Heart left ventricle (tissue), 16 donors: ENCODE data around the gene CD4. TPM values are rescaled to one million over a fixed set of nuclear protein-coding genes. Genes with fewer than 3 reads are reported as not detected.

Experiments used
- ATAC-seq, 4 donors: fragments of 200-7000 bp; cut with Tn5 transposase; one replicate each; pipeline ENCODE4 v1.9.1; 2020 to 2022; ENCODE audit warnings: moderate library complexity in 4 of 4, mild to moderate bottlenecking in 3 of 4, moderate number of reproducible peaks in 1 of 4
- DNase-seq, 5 donors: peaks; one replicate each; pipeline ENCODE4 v3.0.0-alpha.2; 2020
- H3K27ac ChIP-seq, 12 donors: fragments of 200-600 bp; sonication (generic) in 4 of 12; one replicate each; pipeline versions ENCODE4 v1.5.0 to v1.8.0; 2016 to 2022; ENCODE audit warnings: mild to moderate bottlenecking in 2 of 12
- H3K27me3 ChIP-seq, 9 donors: fragments of 200-600 bp; sonication (generic) in 2 of 9; one replicate each; pipeline versions ENCODE4 v1.5.1 to v1.8.0; 2016 to 2022; ENCODE audit warnings: mild to moderate bottlenecking in 3 of 9
- H3K36me3 ChIP-seq, 9 donors: fragments of 200-600 bp; sonication (generic) in 2 of 9; one replicate each; pipeline versions ENCODE4 v1.5.0 to v1.8.0; 2018 to 2022; ENCODE audit warnings: mild to moderate bottlenecking in 2 of 9
- H3K4me1 ChIP-seq, 12 donors: fragments of 200-600 bp; sonication (generic) in 4 of 12; one replicate each; pipeline versions ENCODE4 v1.5.0 to v1.8.0; 2016 to 2022; ENCODE audit warnings: mild to moderate bottlenecking in 3 of 12
- H3K4me3 ChIP-seq, 12 donors: fragments of 200-600 bp; sonication (generic) in 4 of 12; one replicate each; pipeline versions ENCODE4 v1.5.0 to v1.8.0; 2017 to 2022; ENCODE audit warnings: mild to moderate bottlenecking in 9 of 12, moderate library complexity in 4 of 12
- H3K9me3 ChIP-seq, 12 donors: fragments of 200-600 bp; sonication (generic) in 4 of 12; one replicate each; pipeline versions ENCODE4 v1.5.0 to v1.8.0; 2016 to 2022; ENCODE audit warnings: mild to moderate bottlenecking in 1 of 12
- CTCF ChIP-seq, 12 donors: fragments of 200-600 bp; sonication (generic) in 4 of 12; IDR thresholded peaks; one replicate each; pipeline versions ENCODE4 v1.5.0 to v1.8.0; 2018 to 2022; ENCODE audit warnings: antibody characterized with exemption in 12 of 12, mild to moderate bottlenecking in 5 of 12
- POLR2A ChIP-seq, 2 donors: fragments of 450-650 bp; IDR thresholded peaks; one replicate each; pipeline ENCODE4 v1.6.1; 2017; ENCODE audit warnings: antibody characterized with exemption in 2 of 2, mild to moderate bottlenecking in 2 of 2, moderate library complexity in 2 of 2
- whole genome bisulfite sequencing, 4 donors: extraction: QIAGEN DNeasy Blood & Tissue Kit in 2 of 4; methylation state at CpG; one replicate each; pipeline versions ENCODE4 v1.1.5 to v1.1.7; 2013 to 2018; 5-methylcytosine and 5-hydroxymethylcytosine counted together
- intact Hi-C, 10 donors: fragments of 100-400 bp; cut with DNase I; formaldehyde crosslinking; loops; one replicate each; pipeline versions ENCODE4 v1.11.1 to v1.14.2; 2022
- polyA plus RNA-seq, 2 donors: library from polyadenylated mRNA; stranded (reverse); fragments of 200-250 nt; gene quantifications; one replicate each; pipeline ENCODE4 v1.2.3, GENCODE V29; 2013
- total RNA-seq, 9 donors: library from RNA; depleted of rRNA in 2 of 9; stranded (reverse); fragments of >200 nt in 2 of 9; fragmentation: NEBNext Ultra II Directional in 3 of 9; extraction: Animal tissue kit (Norgen Biotek cat#: 25700) in 3 of 9; gene quantifications; one replicate each; pipeline versions ENCODE4 v1.1.0 to v1.2.4, GENCODE V29; 2016 to 2023
- donor health status: ischemic (EF 13 %, LVEDD 7.1; RV severe dilation, severe dysfunction).
- donor health status: healthy with polysubstance abuse.
- donor health status: DM: no; HTN: yes; CAD: no.
- donor health status: DM: no; HTN: no; CAD: no.
- donor health status: ischemic (EF 25% LVEDD 6.9; RV normal size, moderate dysfunction).
- donor health status: ischemic (EF 25% LVEDD 5.7; RV mildly dilated, moderate dysfunction).
- donor health status: healthy.
- donor health status: DM: yes; HTN: yes; CAD: no.
- donor health status: ischemic (EF 35%, LVEDD 5.7; RV mildly dilated, moderate dysfunction).
- donor health status: nonischemic (EF 11% LVEDD 7.7; RV severe dilation, severe dysfunction).
- donor health status: DM: yes; HTN: yes; CAD: no.
- donor health status: PGD.
- donor health status: ischemic (EF 29% LVEDD 5.4; RV normal size, mild dysfunction).
- donor health status: nonischemic (EF 23%, LVEDD 6.1; RV moderate dilation, normal function).

CD4 gene
- total and polyA plus RNA-seq, 11 donors = 1.1 to 71.9 (median 4.6) TPM

GRCh38 chr12:6765048-6765633, 24.2 kb upstream of the CD4 start:
- Histone ChIP-seq H3K27ac (peak overlapping the region; percentile 80 to 99 (median 94)), H3K36me3 (peaks cover 0 to 10% (median 1%) of the 10 kb centered on the region in 9 donors), H3K4me3 (peak overlapping the region in 10 of 12 donors; percentile 70 to 100 (median 90)), H3K9me3 (no peaks in the 10 kb centered on the region), H3K4me1 (peaks cover 4 to 55% (median 40%) of the 10 kb centered on the region in 12 donors), H3K27me3 (peaks cover 0 to 4% (median 0%) of the 10 kb centered on the region in 9 donors)
- ATAC-seq (no peak), DNase-seq (no peak)
- no peak for TF ChIP-seq CTCF (IDR thresholded peaks at IDR 0.05)
- no peak for TF ChIP-seq POLR2A (IDR thresholded peaks at IDR 0.05)
- intact Hi-C loops = loop anchor here in 1 of 10 donors (5.0 kb wide), 1 partner anchor 153 kb away; no protein-coding TSS in a partner anchor
- WGBS, 4 donors = 25 to 30% (median 27%) methylated on average over 7 of the region's 7 CpGs

GRCh38 chr12:6765634-6766581, 23.4 kb upstream of the CD4 start, which contains the start of gene PTMS:
Gene PTMS, plus strand, starts transcription at chr12:6766363. Its CDS starts 343 bp downstream, at chr12:6766706.
- H3K9me3 ChIP-seq = no peaks in the 10 kb centered on the region
- H3K27me3 ChIP-seq = peaks cover 0 to 4% (median 0%) of the 10 kb centered on the region in 9 donors
- peak; percentile 87 to 94 (median 90) for DNase-seq
- peaks cover 0 to 18% (median 6%) of the 10 kb centered on the region in 9 donors for H3K36me3 ChIP-seq
- H3K27ac ChIP-seq = peak within 1 kb of the TSS; percentile 80 to 99 (median 94)
- H3K4me1 ChIP-seq = peaks cover 4 to 62% (median 40%) of the 10 kb centered on the region in 12 donors
- intact Hi-C loops = loop anchor here in 4 of 10 donors (1.0 to 5.0 kb wide), 3 partner anchors 13 to 154 kb away; partner anchors contain the start of gene MLF2 (in 3 of the 4)
- TF ChIP-seq CTCF (IDR thresholded peaks at IDR 0.05) (no peak), POLR2A (IDR thresholded peaks at IDR 0.05) (peak in 1 of 2 donors; percentile 91)
- peak; percentile 3 to 58 (median 48) for ATAC-seq
- peak within 1 kb of the TSS; percentile 54 to 100 (median 85) for H3K4me3 ChIP-seq
- 2 to 4% (median 3%) methylated on average over 33 to 63 of the region's 63 CpGs for WGBS, 4 donors

- DNase-seq = peak; percentile 83 to 91 (median 88)
- H3K27me3 ChIP-seq = peaks cover 0 to 4% (median 0%) of the 10 kb centered on the region in 9 donors
- H3K9me3 ChIP-seq = no peaks in the 10 kb centered on the region
- H3K27ac ChIP-seq = peak overlapping the region; percentile 80 to 99 (median 94)
- intact Hi-C loops = loop anchor here in 4 of 10 donors (1.0 to 5.0 kb wide), 3 partner anchors 13 to 154 kb away; partner anchors contain the start of gene MLF2 (in 3 of the 4)
- TF ChIP-seq POLR2A (IDR thresholded peaks at IDR 0.05) (peak in 1 of 2 donors; percentile 23), CTCF (IDR thresholded peaks at IDR 0.05) (peak; percentile 44 to 89 (median 78))
- peak overlapping the region; percentile 54 to 100 (median 85) for H3K4me3 ChIP-seq
- peaks cover 0 to 20% (median 6%) of the 10 kb centered on the region in 9 donors for H3K36me3 ChIP-seq
- WGBS, 4 donors = 1% methylated on average over 26 to 88 of the region's 88 CpGs
- peak; percentile 16 to 67 (median 58) for ATAC-seq
- H3K4me1 ChIP-seq = peaks cover 4 to 71% (median 42%) of the 10 kb centered on the region in 12 donors
Measured at GRCh38 chr12:6766651-6767349, 22.5 kb upstream of the CD4 start.
